Measurements from ENCODE around the gene MYBPH.

DNA sequence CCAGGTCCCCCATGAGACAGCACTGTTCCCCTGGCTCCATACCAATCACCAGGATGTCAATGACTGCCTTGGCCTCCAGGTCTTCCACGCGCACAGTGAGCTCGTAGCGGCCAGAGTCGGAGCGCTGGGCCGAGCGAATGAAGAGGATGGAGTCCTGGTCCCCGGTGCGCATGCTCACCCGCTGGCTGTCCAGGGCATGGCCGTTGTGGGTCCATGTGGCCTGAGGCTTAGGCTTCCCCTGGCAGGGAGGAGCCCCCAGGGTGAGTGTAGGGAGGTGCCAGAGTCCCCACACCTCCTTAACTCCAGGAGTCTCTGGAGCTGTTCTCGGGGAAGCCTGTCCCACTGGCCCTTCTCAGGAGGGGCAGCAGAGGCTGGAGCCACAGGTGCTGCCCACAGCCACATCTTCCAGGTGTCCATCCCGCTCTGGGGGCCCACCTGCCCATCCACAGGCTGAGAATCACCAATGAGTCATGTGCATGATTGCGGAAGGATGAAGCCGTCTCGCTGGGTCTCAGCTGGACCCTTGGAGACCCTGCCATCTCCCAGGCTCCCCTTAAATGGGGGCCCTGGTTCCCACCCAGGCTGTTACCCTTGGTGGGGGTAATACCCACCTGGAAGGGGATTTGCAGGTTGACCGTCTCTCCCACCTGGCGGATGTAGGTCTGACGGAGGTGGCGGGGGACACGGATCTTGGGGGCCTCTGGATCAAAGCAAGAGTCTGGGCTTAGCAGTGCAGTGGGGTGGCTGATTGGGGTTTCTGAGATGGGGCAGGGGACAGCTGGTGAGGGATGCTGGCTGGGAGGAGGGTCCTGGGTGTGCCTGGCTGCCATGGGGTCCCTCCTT, 4.1 kb downstream of the MYBPH start:
- TF ChIP-seq PAX5 (IDR thresholded peaks at IDR 0.05; ENCODE audit: insufficient read depth, low read length, severe bottlenecking) (no peak), POLR2AphosphoS5 (IDR thresholded peaks at IDR 0.05; ENCODE audit: low read depth, low read length) (no peak), POLR2A (IDR thresholded peaks at IDR 0.05; ENCODE audit: low read depth, low read length) (no peak), SPI1 (IDR thresholded peaks at IDR 0.05; ENCODE audit: low read depth, low read length) (no peak), TAF1 (IDR thresholded peaks at IDR 0.05; ENCODE audit: low read depth, low read length) (no peak), POU2F2 (IDR thresholded peaks at IDR 0.05; ENCODE audit: low read depth, low read length) (no peak)

Measured in GM12891 (cell line).